ENCODE data around the gene ZNF451. TPM values are rescaled to one million over a fixed set of nuclear protein-coding genes. Genes with fewer than 3 reads are reported as not detected.
A peak's percentile ranks its signal among the peaks of the same experiment; 100 is the strongest.

Gene ZNF451
- polyA plus RNA-seq, 3 donors = 28.8 to 47.3 (median 43.7) TPM

DNA sequence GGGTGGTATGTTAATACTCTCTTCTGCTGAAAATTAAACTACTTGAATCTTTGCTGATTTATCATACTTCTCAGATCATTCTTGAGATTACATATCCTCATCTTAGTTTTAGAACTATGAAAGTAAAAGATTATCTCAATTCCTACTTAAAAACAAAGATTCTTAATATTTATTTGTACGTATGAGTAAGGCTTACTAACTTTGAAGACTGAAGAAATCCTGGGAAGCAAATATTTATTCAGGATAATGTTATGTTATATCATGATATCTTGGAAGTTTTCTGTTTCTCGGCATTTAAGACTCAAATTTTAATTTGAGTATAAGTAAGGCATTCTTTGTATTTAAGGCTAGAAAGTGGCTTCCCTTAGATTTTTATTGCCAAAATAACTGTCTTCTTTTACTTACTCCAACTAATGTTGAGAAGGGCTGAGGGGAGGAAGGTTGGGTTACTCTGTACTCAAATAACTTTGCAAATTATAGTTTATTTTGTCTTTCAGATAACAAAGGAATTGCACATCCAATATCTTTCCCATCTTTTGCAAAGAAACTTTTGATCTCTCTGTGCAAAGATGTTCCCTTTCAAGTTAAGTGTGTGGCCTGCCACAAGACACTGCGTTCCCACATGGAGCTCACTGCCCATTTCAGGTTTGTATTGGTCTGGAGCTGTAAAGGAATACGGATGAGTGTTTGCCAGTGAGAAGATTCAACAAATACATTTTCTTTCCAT lies 51.6 kb downstream of the ZNF451 start:
- no peak for DNase-seq

DNA sequence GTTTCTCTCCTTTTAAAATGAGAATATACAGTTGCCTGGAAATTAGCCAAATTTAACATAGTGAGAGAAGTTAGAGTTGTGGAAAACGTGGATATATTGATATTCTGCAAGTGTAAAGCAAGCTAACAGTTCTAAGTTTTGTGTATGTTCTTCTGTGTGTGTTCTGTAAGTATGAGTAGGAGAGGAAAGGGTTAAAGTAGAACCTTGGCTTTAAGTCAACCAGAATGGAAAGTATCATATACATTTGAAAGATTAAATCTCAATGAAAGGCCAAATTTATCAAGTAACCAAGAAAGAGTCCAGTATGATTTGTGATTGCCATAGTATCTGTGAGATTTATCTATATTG lies 52.2 kb downstream of the ZNF451 start:
- no peak for DNase-seq

DNA sequence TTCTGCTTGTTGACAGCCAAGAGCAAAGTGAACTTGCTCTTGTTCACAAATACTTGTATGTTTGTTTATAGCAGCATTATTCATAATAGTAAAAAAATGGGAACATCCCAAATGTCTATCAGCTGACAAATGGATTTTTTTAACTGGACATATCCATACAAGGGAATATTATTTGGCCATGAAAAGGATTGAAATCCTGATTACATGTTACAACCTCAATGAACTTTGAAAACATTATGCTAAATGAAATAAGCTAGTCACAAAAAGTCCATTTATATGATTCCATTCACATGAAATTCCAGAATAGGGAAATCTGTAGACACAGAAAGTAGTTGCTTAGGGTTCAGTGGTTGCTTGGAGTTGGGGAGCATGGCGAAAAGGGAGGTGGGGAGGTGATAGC lies 53.7 kb downstream of the ZNF451 start:
- no peak for DNase-seq

DNA sequence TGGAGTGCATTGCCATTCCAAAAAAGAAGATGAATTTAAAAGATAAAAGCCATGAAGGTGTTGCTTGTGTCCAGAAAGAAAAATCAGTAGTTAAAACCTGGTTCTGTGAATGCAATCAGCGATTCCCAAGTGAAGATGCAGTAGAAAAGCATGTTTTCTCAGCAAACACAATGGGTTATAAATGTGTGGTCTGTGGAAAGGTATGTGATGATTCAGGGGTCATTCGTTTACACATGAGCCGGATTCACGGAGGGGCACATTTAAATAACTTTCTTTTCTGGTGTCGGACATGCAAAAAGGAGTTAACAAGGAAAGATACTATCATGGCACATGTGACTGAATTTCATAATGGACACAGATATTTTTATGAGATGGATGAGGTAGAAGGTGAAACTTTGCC lies 57.4 kb downstream of the ZNF451 start:
- no peak for DNase-seq

DNA sequence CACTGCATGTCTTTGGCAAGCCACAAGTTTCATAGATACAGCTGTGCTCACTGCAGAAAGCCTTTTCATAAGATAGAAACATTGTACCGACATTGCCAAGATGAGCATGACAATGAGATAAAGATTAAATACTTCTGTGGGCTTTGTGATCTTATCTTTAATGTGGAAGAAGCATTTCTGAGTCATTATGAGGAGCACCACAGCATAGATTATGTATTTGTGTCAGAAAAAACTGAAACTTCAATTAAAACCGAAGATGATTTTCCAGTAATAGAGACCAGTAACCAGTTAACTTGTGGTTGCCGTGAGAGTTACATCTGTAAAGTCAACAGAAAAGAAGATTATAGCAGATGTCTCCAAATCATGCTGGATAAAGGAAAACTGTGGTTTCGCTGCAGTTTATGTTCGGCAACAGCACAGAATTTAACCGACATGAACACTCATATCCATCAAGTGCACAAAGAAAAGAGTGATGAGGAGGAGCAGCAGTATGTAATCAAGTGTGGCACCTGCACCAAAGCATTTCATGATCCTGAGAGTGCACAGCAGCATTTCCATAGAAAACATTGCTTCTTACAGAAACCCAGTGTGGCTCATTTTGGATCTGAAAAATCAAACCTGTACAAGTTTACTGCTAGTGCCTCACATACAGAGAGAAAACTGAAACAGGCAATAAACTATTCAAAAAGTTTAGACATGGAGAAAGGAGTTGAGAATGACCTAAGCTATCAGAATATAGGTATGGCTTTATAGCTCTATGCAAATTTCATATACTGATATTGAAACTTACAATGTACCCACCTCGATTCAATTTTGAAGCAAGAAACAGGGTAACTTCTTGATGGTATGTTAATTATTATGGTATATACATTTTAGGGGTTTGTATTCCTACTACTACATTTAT lies 58.2 kb downstream of the ZNF451 start:
- DNase-seq = no peak

DNA sequence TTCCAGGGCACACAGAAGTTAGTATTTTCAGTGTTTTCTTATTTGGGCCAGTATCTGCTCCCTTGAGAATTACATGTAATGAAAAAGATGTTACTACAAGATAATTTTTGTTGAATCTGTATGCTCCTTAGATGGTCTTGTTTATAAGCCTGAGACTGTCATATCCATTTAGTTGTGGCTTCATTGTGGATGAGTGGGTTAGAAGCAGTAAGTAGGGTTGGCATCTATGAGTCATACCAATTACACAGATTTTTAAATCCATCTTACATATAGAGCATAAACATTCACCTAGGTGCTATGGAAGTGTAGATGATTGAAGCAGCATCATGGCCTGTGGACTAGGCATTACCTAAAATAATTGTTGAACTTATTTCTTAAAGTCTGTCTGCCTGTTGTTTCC lies 68.7 kb downstream of the ZNF451 start:
- DNase-seq = no peak

DNA sequence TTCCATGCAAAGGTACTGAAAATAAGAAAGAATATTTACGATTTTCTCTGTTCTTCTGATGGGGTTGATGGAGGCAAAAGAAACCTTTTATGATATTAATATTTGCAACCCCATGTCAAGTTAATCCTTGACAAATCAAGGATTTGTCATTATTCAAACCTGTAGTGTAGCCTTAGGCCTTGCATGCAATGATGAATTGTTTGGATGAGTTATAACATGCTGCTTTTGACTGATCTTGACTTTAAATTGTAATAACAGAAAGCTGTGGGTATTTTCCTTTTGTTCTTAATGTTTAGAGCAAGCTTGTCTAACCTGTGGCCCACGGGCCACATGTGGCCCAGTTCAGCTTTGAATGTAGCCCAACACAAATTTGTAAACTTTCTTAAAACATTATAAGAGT lies 69.1 kb downstream of the ZNF451 start:
- DNase-seq = no peak

DNA sequence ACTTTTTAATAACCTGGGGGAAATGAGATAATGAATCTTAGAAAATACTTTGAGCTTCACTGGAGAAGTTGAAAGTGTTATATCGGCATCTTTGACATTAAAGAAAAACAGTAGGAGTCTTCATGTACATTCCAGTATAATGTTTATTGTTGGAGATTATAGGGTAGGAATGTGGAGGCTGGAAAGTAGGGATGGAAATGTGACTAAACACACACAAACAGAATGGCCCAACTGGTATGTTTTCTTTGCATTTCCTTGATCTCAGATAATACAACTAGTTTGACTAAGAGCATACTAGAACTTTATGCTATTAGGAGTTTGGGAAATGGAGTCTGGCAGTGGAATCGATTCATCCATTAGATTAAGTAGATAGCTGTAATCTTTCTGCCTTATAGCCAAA lies 72.0 kb downstream of the ZNF451 start:
- DNase-seq = no peak

DNA sequence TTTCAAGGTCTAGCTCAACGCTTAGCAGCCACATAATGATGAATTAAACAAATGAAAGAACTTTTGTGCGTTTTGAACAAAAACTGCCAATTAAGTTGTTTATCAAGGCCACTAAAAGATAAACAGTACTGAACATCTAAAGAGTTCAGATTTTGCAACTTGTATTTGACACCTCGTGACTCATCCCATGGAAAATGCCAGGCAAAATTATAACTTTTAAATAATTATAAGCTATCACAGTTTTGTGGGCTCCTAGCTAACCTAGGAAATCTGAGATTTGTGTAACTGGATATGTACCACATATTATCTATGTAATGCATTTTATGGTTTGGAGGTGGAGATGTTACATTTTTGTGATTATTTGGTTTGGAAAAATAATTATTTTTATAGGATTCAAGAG lies 72.5 kb downstream of the ZNF451 start:
- no peak for DNase-seq

DNA sequence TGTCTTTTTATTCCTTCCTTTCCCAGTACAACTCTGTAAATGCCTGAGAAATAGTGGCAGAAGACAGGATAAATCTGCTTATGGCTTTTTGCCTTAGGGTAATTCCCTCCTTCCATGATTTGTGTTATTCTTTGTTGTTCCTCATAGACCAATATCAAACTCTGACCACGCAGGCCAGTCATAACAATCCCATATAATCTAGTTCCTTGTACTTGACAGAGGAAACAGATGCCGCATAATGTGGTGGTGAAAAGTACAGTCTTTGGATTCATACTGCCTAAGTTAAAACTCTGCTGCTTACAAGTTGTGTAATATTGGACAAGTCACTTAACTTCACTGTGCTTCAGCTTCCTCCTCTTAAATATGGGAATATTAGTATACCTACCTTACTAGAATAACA lies 74.0 kb downstream of the ZNF451 start:
- DNase-seq = no peak

DNA sequence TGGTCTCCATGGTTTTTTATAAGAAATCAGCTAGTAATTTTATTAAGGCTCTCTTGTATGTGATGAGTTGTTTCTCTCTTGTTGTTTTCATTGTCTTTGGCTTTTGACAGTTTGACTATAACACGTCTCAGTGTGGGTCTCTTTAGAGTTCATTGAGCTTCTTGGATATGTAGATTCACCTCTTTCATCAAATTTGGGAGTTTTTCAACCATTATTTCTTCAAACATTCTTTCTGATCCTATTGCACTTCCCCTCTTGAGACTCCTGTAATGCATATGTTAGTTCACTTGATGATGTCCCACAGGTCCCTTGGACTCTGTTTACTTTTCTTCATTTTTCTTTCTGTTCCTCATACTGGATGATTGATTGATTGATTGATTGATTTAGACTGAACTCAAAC lies 75.1 kb downstream of the ZNF451 start:
- no peak for DNase-seq

DNA sequence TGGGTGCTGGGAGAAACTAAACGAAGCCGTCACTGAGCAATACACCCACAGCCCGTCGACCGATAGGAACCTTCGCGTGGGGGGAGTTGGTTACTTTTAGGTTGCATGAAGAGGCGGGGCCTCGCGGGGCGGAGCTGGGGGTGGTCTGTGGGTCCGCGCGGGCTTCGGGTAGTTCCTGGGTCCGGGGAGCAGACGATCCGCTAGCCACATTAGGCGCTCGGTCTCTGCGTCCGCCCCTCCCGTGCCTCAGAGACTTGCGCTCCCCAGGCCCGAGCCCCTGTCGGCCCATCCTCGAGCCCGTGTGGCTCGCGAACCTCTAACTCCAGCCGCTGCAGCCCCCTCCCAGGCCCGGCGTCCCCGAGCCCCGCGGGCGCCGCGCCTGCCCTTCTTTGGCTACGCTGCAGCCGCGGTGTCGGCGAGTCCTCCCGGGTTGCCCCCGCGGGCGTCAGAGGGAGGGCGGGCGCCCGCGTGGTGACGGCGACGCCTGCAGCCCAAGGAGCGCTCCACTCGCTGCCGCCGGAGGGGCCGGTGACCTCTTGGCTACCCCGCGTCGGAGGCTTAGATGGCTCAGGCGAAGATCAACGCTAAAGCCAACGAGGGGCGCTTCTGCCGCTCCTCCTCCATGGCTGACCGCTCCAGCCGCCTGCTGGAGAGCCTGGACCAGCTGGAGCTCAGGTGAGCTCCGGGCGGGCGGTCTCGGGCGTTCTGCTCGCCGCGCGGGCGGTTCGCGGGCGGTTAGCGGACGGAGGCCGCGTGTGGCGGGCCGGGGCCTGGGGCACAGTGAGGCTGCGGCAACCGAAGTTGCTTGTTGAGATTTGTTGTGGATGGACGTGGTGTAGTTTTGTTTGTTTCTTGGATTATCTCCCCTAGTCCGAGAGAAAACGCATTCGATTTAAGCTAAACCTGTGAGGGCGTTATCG lies 82.4 kb downstream of the ZNF451 start, which contains the start of gene BAG2:
BAG2 (plus strand) TSS at position 191 of the 920 bp plus-strand sequence; CDS start at position 563, 372 bp downstream.
- DNase-seq = peak; percentile 76

DNA sequence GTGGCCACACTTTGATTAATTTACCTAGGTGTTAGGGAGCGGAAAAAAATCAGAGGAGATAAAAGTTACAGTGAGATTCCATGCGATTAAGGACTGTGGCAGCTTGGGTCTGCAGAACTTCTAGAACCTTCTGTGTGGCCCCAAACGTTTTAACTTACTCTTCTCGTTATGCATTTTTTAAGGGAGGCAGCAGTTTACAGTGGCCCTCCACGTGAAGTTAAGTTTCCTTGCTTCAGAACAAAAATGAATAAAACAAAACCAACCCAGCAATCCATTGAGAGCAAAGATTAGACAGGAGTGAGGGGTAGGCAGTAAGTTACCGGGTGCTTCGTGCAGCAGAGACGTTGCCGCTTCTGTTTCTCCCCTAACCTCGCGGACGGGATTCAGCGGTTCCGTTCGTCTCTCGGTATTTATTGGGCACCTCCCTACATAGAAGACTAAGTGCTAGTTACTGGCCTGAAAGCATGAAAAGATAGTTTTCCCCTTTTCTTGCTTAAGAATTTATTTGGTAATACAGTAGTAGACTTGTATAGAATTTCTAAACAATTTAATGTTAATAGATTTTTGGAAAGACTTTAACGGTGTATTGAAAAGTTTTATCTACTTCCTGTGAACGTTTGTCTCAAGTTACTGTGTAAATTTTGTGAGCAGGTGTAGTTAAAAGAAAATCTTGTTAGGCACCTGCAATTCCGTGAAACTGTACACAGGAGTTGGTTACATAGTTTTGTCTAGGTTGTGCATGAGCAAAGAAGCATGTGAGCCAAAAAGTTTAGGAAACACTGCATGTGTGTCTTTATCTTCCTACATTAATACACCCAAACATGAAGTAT lies 83.3 kb downstream of the ZNF451 start:
- DNase-seq = no peak

DNA sequence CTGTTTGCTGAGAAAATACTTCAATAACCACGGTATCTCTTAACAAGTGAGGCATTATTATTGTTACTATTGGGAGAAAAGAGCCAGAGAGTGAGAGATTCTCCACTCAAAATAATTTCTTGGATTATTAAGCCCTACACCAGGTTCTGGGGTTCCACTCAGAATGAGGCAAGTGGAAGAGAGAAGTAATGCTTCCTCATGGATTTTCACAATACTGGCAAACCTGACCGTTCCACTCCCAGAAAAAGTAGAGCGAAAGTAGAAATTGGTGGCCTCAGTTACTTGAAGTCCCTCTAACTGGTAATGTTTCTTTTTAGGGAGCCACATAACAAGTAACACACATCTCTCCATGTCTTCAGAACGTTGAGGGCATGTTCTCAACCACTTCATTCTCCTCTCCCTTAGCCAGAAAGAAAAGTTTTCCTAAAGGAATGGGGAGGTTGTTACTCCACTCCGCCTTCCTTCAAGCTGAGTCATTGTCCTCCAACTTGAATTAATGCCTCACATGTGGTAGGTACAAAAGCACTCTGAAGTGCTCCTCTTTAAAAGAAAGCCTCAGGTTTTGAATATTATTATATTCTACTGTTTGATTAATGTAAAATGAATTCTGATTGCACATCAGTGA lies 84.0 kb downstream of the ZNF451 start:
- DNase-seq = no peak

DNA sequence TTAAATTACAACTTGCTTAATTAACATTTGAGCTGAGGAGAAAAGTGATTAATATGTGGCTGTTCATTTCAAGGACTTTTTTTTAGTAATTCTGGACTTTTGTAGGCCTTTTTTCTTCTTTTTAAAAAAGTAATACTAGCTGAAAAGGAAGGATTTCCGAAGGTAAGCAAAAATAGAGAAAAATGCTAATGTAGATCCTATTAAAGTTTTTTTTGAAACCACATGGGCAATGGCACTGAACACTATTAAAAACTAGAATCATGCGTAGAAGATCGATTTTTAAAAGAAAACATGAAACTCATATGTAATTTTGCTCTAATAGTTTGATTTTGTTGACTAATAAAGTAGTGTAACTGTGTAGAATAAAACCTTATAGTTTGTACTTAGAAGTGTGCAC lies 84.5 kb downstream of the ZNF451 start:
- DNase-seq = no peak

DNA sequence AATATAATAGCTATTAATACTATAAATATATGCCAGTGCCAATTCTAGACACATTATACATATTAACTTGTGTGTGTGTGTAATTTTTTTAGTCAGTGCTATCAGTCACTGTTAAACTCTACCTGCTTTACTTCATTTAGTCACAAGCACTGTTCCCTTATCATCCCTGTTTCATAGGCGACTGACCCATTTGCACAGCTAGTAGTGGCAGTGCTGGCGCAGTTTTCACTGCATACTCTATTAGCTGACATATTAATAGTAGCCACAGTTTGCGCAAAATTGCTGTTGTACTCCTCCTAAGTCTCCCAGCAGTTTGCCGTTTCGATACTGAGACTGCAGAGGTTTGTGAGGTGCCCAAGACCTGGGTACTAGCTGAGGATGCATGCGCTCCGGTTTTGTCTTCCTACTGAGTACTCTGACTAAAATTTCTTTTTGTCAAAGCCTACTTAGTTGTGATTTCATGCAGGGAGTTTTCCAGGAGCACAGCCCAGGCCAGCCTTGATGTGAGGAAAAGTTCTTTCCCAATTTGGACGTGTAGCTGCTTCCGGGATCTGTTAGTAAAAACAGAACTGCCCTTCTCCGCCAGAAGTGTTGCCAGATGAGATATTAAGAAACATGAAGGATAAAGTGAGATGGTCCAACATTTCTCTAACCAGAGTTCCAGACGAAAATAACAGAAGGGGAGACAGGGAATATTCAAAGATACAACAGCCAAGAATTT lies 87.7 kb downstream of the ZNF451 start:
- DNase-seq = no peak

DNA sequence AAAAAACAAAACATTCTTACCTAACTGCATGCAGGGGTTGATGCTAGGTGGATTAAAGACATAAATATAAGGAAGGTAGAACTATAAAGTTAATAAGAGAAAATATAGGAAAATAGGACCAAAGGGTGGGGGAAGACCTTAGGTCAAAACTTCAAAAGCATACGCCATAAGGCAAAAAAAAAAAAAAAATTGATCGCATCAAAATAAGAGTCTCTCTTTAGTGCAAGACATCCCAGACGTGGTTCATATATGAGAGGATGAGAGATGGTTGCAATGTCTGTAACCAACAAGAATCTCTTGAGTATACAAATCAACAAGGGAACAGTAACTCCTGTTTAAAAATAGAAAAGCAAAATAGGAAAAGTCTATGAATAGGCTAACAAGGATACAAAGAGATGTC lies 90.6 kb downstream of the ZNF451 start:
- no peak for DNase-seq

DNA sequence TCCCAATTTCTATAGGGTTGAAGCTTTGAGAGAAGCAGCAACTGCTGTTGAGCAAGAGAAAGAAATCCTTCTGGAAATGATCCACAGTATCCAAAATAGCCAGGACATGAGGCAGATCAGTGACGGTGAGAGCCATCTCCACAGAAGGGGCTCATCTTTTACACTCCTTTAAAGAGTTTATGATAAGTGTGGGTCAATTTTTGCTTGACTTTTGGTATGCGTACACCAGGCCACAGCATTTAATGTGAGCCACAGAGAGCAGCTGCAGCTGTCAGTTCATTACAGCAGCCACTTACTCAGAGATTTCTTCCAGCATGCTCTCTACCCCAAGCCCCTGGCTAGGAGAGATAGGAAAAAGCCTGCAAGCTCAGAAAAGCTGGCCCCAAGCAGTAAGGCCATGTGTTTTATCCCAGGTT lies 92.0 kb downstream of the ZNF451 start:
- DNase-seq = no peak

DNA sequence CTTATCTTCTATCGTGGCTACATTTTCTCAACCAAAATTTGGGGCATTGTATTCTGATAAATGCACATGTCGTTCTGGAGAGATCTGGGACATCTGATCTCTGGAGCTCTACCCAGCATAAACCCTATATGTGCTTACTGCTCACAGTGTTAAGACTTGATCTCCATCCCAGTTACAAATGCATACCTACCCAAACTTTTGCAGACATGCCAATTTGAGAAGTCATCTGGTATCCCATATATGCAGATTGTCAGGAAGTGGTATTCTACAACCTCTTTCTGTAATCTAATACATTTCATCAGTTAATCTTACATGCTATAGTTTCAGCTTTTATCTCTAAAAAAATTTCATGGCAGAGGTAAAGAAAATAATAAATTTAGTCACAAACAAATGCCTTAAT lies 93.3 kb downstream of the ZNF451 start:
- no peak for DNase-seq

DNA sequence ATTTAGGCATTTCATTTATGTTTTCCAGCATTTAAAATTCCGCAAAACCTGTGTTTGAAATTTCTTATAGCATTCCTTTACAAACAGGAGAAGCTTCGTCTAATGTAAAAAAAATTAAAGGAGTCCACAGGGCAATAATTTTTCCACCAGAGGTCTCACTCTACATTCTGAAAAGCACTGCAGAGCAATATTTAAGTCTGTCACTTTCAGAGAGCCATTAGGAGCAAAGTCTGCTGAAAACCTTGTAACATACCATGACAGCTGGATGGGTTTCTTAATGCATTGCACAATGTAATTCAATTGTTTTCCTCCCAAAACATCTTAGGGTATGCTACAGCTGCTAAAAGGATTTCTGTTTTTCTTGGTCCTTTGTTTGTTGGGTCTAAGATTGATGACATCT lies 100.2 kb downstream of the ZNF451 start:
- no peak for DNase-seq
